HepG2 (cell line): ENCODE data around the gene UGGT1. TPM values are rescaled to one million over a fixed set of nuclear protein-coding genes. Genes with fewer than 3 reads are reported as not detected.

Source experiments
- ADNP ChIP-seq: sonication (generic); formaldehyde crosslinking; IDR thresholded peaks from 2 replicates; pipeline ENCODE4 v1.4.0; 2020; ENCODE audit warnings: missing genetic modification reagents
- ASH2L ChIP-seq: fragments of 300-600, 200-600 bp; sonication (generic); IDR thresholded peaks from 2 replicates; pipeline ENCODE4 v1.7.0; 2017; ENCODE audit warnings: low read depth, mild to moderate bottlenecking, moderate library complexity, mixed read lengths, low read length; ENCODE audit not compliant: insufficient read length
- CBFB ChIP-seq: sonication (generic); formaldehyde crosslinking; IDR thresholded peaks from 2 replicates; pipeline ENCODE4 v1.4.0; 2020; ENCODE audit warnings: missing genetic modification reagents
- DNMT3B ChIP-seq: conservative IDR thresholded peaks from 2 replicates; pipeline ENCODE4 v1.6.1; 2016; ENCODE audit warnings: missing biosample characterization, control low read depth
- FOXA3 ChIP-seq: IDR thresholded peaks from 2 replicates; pipeline ENCODE4 v1.6.1; 2016; ENCODE audit warnings: missing genetic modification reagents, missing compliant biosample characterization
- GATAD2A ChIP-seq: IDR thresholded peaks from 2 replicates; pipeline ENCODE4 v1.6.1; 2016
- HNF4G ChIP-seq, 2 experiments: sonication (generic) in 1 of 2; formaldehyde crosslinking in 1 of 2; IDR thresholded peaks; 2 replicates each; pipeline versions ENCODE4 v1.4.0 to v1.6.1; 2011 to 2020; ENCODE audit warnings: borderline replicate concordance in 2 of 2, low read depth in 2 of 2, mild to moderate bottlenecking in 2 of 2, low read length in 1 of 2, missing genetic modification reagents in 1 of 2, moderate library complexity in 1 of 2
- JARID2 ChIP-seq: sonication (generic); formaldehyde crosslinking; IDR thresholded peaks from 2 replicates; pipeline ENCODE4 v1.8.1; 2023; ENCODE audit warnings: missing genetic modification reagents, inconsistent platforms; ENCODE audit not compliant: insufficient replicate concordance
- MAFF ChIP-seq: IDR thresholded peaks from 2 replicates; pipeline ENCODE4 v1.6.1; 2011; ENCODE audit warnings: low read depth, low read length, improper control_type of control experiment
- SMC3 ChIP-seq: IDR thresholded peaks from 2 replicates; pipeline ENCODE4 v1.6.1; 2011; ENCODE audit warnings: low read length, improper control_type of control experiment
- SOX13 ChIP-seq, 3 experiments: fragments of 450-650 bp in 1 of 3; sonication (generic) in 1 of 3; formaldehyde crosslinking in 1 of 3; IDR thresholded peaks in 2 of 3; conservative IDR thresholded peaks in 1 of 3; 2 replicates each; pipeline versions ENCODE4 v1.5.0 to v1.6.1; 2016 to 2020; ENCODE audit warnings: antibody characterized with exemption in 1 of 3, mild to moderate bottlenecking in 1 of 3, missing compliant biosample characterization in 1 of 3, missing genetic modification reagents in 1 of 3, moderate library complexity in 1 of 3
- SOX6 ChIP-seq, 2 experiments: fragments of 450-650 bp in 1 of 2; sonication (generic) in 1 of 2; formaldehyde crosslinking in 1 of 2; IDR thresholded peaks; 2 replicates each; pipeline versions ENCODE4 v1.4.0 to v1.6.1; 2017 to 2020; ENCODE audit warnings: antibody characterized with exemption in 1 of 2, mild to moderate bottlenecking in 1 of 2, missing genetic modification reagents in 1 of 2
- SSRP1 ChIP-seq: IDR thresholded peaks from 2 replicates; pipeline ENCODE4 v1.6.1; 2016; ENCODE audit warnings: control low read depth
- TEAD2 ChIP-seq: sonication (generic); formaldehyde crosslinking; IDR thresholded peaks from 2 replicates; pipeline ENCODE4 v1.9.0; 2021; ENCODE audit warnings: missing genetic modification reagents
- ZFP36L1 ChIP-seq: sonication (generic); formaldehyde crosslinking; IDR thresholded peaks from 2 replicates; pipeline ENCODE4 v1.8.0; 2022; ENCODE audit warnings: mild to moderate bottlenecking, missing genetic modification reagents, moderate library complexity
- ZNF101 ChIP-seq: sonication (generic); formaldehyde crosslinking; IDR thresholded peaks from 2 replicates; pipeline ENCODE4 v1.4.0; 2020; ENCODE audit warnings: mild to moderate bottlenecking, low read depth, missing genetic modification reagents, borderline replicate concordance
- ZNF556 ChIP-seq: sonication (generic); formaldehyde crosslinking; IDR thresholded peaks from 2 replicates; pipeline ENCODE4 v1.4.0; 2020; ENCODE audit warnings: mild to moderate bottlenecking, missing genetic modification reagents, borderline replicate concordance
- ZSCAN31 ChIP-seq: sonication (generic); formaldehyde crosslinking; IDR thresholded peaks from 2 replicates; pipeline ENCODE4 v1.5.0; 2020; ENCODE audit warnings: low read depth, mild to moderate bottlenecking, missing genetic modification reagents
- polyA plus RNA-seq, 8 experiments: library from polyadenylated mRNA; depleted of rRNA in 3 of 8; stranded (reverse) in 7 of 8; unstranded in 1 of 8; fragments of >200 nt; fragmentation: Illumina TruSeq in 4 of 8; extraction: Trizol in 4 of 8; gene quantifications; 2 replicates each; pipeline versions ENCODE4 v1.2.1 to v1.2.3, GENCODE V29; 2011 to 2016; ENCODE audit warnings: low read depth in 4 of 8, missing spikeins in 1 of 8, mixed read lengths in 1 of 8; ENCODE audit not compliant: insufficient read depth in 1 of 8
- total RNA-seq, 5 experiments: library from RNA; depleted of rRNA; stranded (reverse); fragments of >200 nt; fragmentation: Illumina TruSeq; extraction: Trizol; gene quantifications; 2 replicates each; pipeline ENCODE4 v1.2.3, GENCODE V29; 2016; ENCODE audit warnings: low read depth in 1 of 5
- TF ChIP-seq, protein P1 (sequence below): sonication (generic); formaldehyde crosslinking; IDR thresholded peaks from 2 replicates; pipeline ENCODE4 v1.5.1; 2020; ENCODE audit warnings: missing genetic modification reagents, mild to moderate bottlenecking, borderline replicate concordance
- TF ChIP-seq, protein P2 (sequence below): sonication (generic); formaldehyde crosslinking; IDR thresholded peaks from 2 replicates; pipeline ENCODE4 v1.4.0; 2020; ENCODE audit warnings: missing genetic modification reagents
- TF ChIP-seq, protein P3 (sequence below): IDR thresholded peaks from 2 replicates; pipeline ENCODE4 v1.6.1; 2016; ENCODE audit warnings: control low read depth
- TF ChIP-seq, protein P4 (sequence below): sonication (generic); formaldehyde crosslinking; IDR thresholded peaks from 2 replicates; pipeline ENCODE4 v1.8.1; 2023; ENCODE audit warnings: missing genetic modification reagents, mild to moderate bottlenecking, borderline replicate concordance
- TF ChIP-seq, protein P5 (sequence below): sonication (generic); formaldehyde crosslinking; IDR thresholded peaks from 2 replicates; pipeline ENCODE4 v1.4.0; 2020; ENCODE audit warnings: mild to moderate bottlenecking, missing genetic modification reagents

UGGT1 gene
- total and polyA plus RNA-seq, 2 of the 13 experiments (the other 11 are each of a cell fraction or from before 2014, with no cell fraction given): 35.8 to 83.2 TPM

GRCh38 chr2:128172191-128172590, 81.2 kb downstream of the UGGT1 start (continued):
- no peak for TF ChIP-seq SOX13 (IDR thresholded peaks at IDR 0.05)
- TF ChIP-seq SOX13 (CRISPR knock-in tag; conservative IDR thresholded peaks at IDR 0.05 in 1 of 2, IDR thresholded peaks at IDR 0.05 in 1 of 2): peak in 1 of 2 experiments; percentile 37; a peak in 1 of 4 replicates
- TF ChIP-seq TEAD2 (CRISPR knock-in tag): no peak
- TF ChIP-seq DNMT3B (CRISPR knock-in tag): no peak
- no peak for TF ChIP-seq ZFP36L1 (CRISPR knock-in tag)
- TF ChIP-seq ZNF556 (CRISPR knock-in tag): no peak
- no peak for TF ChIP-seq MAFF
- TF ChIP-seq, protein P1, sequence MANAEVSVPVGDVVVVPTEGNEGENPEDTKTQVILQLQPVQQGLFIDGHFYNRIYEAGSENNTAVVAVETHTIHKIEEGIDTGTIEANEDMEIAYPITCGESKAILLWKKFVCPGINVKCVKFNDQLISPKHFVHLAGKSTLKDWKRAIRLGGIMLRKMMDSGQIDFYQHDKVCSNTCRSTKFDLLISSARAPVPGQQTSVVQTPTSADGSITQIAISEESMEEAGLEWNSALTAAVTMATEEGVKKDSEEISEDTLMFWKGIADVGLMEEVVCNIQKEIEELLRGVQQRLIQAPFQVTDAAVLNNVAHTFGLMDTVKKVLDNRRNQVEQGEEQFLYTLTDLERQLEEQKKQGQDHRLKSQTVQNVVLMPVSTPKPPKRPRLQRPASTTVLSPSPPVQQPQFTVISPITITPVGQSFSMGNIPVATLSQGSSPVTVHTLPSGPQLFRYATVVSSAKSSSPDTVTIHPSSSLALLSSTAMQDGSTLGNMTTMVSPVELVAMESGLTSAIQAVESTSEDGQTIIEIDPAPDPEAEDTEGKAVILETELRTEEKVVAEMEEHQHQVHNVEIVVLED (CRISPR knock-in tag): no peak
- peak; percentile 32; the same call in 1 of the 2 replicates for TF ChIP-seq FOXA3
- peak; percentile 88 for TF ChIP-seq SSRP1 (CRISPR knock-in tag)
- no peak for TF ChIP-seq CBFB (CRISPR knock-in tag)
- 0 out of 2 replicates have a peak, but pooled peaks have one; percentile 9 for TF ChIP-seq HNF4G (IDR thresholded peaks at IDR 0.05; ENCODE audit: borderline replicate concordance, low read depth, low read length)
- TF ChIP-seq HNF4G (CRISPR knock-in tag; IDR thresholded peaks at IDR 0.05; ENCODE audit: borderline replicate concordance, low read depth): no peak
- TF ChIP-seq ZNF101 (CRISPR knock-in tag): no peak
- TF ChIP-seq, protein P2, sequence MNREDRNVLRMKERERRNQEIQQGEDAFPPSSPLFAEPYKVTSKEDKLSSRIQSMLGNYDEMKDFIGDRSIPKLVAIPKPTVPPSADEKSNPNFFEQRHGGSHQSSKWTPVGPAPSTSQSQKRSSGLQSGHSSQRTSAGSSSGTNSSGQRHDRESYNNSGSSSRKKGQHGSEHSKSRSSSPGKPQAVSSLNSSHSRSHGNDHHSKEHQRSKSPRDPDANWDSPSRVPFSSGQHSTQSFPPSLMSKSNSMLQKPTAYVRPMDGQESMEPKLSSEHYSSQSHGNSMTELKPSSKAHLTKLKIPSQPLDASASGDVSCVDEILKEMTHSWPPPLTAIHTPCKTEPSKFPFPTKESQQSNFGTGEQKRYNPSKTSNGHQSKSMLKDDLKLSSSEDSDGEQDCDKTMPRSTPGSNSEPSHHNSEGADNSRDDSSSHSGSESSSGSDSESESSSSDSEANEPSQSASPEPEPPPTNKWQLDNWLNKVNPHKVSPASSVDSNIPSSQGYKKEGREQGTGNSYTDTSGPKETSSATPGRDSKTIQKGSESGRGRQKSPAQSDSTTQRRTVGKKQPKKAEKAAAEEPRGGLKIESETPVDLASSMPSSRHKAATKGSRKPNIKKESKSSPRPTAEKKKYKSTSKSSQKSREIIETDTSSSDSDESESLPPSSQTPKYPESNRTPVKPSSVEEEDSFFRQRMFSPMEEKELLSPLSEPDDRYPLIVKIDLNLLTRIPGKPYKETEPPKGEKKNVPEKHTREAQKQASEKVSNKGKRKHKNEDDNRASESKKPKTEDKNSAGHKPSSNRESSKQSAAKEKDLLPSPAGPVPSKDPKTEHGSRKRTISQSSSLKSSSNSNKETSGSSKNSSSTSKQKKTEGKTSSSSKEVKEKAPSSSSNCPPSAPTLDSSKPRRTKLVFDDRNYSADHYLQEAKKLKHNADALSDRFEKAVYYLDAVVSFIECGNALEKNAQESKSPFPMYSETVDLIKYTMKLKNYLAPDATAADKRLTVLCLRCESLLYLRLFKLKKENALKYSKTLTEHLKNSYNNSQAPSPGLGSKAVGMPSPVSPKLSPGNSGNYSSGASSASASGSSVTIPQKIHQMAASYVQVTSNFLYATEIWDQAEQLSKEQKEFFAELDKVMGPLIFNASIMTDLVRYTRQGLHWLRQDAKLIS (CRISPR knock-in tag): no peak
- TF ChIP-seq, protein P3, sequence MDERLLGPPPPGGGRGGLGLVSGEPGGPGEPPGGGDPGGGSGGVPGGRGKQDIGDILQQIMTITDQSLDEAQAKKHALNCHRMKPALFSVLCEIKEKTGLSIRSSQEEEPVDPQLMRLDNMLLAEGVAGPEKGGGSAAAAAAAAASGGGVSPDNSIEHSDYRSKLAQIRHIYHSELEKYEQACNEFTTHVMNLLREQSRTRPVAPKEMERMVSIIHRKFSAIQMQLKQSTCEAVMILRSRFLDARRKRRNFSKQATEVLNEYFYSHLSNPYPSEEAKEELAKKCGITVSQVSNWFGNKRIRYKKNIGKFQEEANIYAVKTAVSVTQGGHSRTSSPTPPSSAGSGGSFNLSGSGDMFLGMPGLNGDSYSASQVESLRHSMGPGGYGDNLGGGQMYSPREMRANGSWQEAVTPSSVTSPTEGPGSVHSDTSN (CRISPR knock-in tag): no peak
- TF ChIP-seq GATAD2A (CRISPR knock-in tag): peak; percentile 47; the same call in 1 of the 2 replicates
- TF ChIP-seq, protein P4, sequence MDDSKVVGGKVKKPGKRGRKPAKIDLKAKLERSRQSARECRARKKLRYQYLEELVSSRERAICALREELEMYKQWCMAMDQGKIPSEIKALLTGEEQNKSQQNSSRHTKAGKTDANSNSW (CRISPR knock-in tag): no peak
- TF ChIP-seq SOX6 (IDR thresholded peaks at IDR 0.05): no peak
- TF ChIP-seq SOX6 (CRISPR knock-in tag; IDR thresholded peaks at IDR 0.05): peak; percentile 44; the same call in 1 of the 2 replicates
- TF ChIP-seq, protein P5, sequence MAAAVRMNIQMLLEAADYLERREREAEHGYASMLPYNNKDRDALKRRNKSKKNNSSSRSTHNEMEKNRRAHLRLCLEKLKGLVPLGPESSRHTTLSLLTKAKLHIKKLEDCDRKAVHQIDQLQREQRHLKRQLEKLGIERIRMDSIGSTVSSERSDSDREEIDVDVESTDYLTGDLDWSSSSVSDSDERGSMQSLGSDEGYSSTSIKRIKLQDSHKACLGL (CRISPR knock-in tag): no peak
- TF ChIP-seq ZSCAN31 (CRISPR knock-in tag): no peak
- no peak for TF ChIP-seq ASH2L
- no peak for TF ChIP-seq JARID2
- TF ChIP-seq ADNP (CRISPR knock-in tag): no peak
- TF ChIP-seq SMC3: peak; percentile 39; the same call in 1 of the 2 replicates
